Cardiac muscle cell (in vitro differentiated cells and primary cell): Measurements from ENCODE around the gene NPY. TPM values are rescaled to one million over a fixed set of nuclear protein-coding genes. Genes with fewer than 3 reads are reported as not detected.
A peak's percentile ranks its signal among the peaks of the same experiment; 100 is the strongest.

Experiments used
- DNase-seq, 2 donors: peaks; one replicate each; pipeline versions ENCODE4 v3.0.0 to v3.0.0-alpha.2; 2010 to 2017; ENCODE audit warnings: low read depth in 1 of 2, low spot score in 1 of 2
- H3K27ac ChIP-seq: fragments of 200-600 bp; sonication (generic); 2 replicates; pipeline ENCODE4 v1.5.1; 2016
- H3K27me3 ChIP-seq: fragments of 200-600 bp; sonication (generic); 2 replicates; pipeline ENCODE4 v1.6.0; 2016; ENCODE audit warnings: control low read depth
- H3K36me3 ChIP-seq: fragments of 200-600 bp; sonication (generic); 2 replicates; pipeline ENCODE4 v1.5.1; 2016; ENCODE audit warnings: control low read depth
- H3K4me1 ChIP-seq: fragments of 200-600 bp; sonication (generic); 2 replicates; pipeline ENCODE4 v1.8.1; 2017; ENCODE audit warnings: low read depth, mild to moderate bottlenecking, mixed run types
- H3K4me3 ChIP-seq: fragments of 200-600 bp; sonication (generic); 2 replicates; pipeline ENCODE4 v1.5.1; 2016; ENCODE audit warnings: mild to moderate bottlenecking
- H3K9me3 ChIP-seq: fragments of 200-600 bp; sonication (generic); 2 replicates; pipeline ENCODE4 v1.5.1; 2017; ENCODE audit warnings: low read depth, mild to moderate bottlenecking, control low read depth
- polyA plus RNA-seq: library from polyadenylated mRNA; unstranded; fragments of >200 nt; fragmentation: Nextera tagmentation; extraction: Ambion mirVana; gene quantifications from 2 replicates; pipeline ENCODE4 v1.2.1, GENCODE V29; 2016
- total RNA-seq: library from RNA; depleted of rRNA; stranded (reverse); fragments of >200 nt; gene quantifications from 2 replicates; pipeline ENCODE4 v1.2.3, GENCODE V29; 2016
- TF ChIP-seq, protein P1 (sequence below): IDR thresholded peaks from 2 replicates; pipeline ENCODE4 v1.5.1; 2012; ENCODE audit warnings: low read depth, mild to moderate bottlenecking, low read length

The NPY gene
- total RNA-seq (1.5 and 5.1 TPM in 2 replicates), polyA plus RNA-seq (3.0 and 3.5 TPM in 2 replicates)

GRCh38 chr7:24283897-24284698, at the start of gene NPY:
Gene NPY (plus strand): TSS chr7:24284190. CDS start chr7:24285241, 1,051 bp downstream.
- peak in 1 of 2 donors; percentile 44 for DNase-seq
- Histone ChIP-seq H3K36me3 (no peaks in the 10 kb centered on the region), H3K4me3 (peak within 1 kb of the TSS; percentile 26), H3K4me1 (no peaks in the 10 kb centered on the region), H3K27me3 (peaks cover 60% of the 10 kb centered on the region), H3K27ac (no peak within 1 kb of the TSS), H3K9me3 (no peaks in the 10 kb centered on the region)
- TF ChIP-seq, protein P1, sequence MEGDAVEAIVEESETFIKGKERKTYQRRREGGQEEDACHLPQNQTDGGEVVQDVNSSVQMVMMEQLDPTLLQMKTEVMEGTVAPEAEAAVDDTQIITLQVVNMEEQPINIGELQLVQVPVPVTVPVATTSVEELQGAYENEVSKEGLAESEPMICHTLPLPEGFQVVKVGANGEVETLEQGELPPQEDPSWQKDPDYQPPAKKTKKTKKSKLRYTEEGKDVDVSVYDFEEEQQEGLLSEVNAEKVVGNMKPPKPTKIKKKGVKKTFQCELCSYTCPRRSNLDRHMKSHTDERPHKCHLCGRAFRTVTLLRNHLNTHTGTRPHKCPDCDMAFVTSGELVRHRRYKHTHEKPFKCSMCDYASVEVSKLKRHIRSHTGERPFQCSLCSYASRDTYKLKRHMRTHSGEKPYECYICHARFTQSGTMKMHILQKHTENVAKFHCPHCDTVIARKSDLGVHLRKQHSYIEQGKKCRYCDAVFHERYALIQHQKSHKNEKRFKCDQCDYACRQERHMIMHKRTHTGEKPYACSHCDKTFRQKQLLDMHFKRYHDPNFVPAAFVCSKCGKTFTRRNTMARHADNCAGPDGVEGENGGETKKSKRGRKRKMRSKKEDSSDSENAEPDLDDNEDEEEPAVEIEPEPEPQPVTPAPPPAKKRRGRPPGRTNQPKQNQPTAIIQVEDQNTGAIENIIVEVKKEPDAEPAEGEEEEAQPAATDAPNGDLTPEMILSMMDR: no peak

GRCh38 chr7:24239260-24239659, 44.7 kb upstream of the NPY start:
- TF ChIP-seq, protein P1: no peak
- DNase-seq: no peak
- no peaks in the 10 kb centered on the region for H3K4me1 ChIP-seq
- no peaks in the 10 kb centered on the region for H3K9me3 ChIP-seq
- H3K27ac ChIP-seq: no peak overlapping the region
- no peak overlapping the region for H3K4me3 ChIP-seq
- no peaks in the 10 kb centered on the region for H3K27me3 ChIP-seq
- no peaks in the 10 kb centered on the region for H3K36me3 ChIP-seq

DNA sequence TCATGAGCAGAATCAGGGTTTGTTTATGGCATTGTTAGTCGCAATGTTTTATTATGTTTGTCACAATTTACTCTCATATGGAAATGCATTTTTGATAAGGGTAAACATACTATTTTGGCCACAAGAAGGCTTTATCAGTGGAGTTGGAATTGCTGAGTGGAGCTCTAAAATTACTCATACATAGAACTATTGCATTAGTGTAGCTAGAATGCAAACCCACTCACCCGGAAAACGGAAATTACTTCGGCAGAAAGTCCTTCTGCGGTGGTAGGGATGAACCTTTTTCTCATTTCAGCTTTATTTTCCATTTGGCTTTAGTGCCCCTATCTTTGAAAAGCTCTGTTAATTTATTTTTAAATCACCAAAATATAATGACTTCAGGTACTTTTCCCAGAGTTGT, 42.8 kb upstream of the NPY start:
- H3K27ac ChIP-seq: no peak overlapping the region
- H3K4me3 ChIP-seq: no peak overlapping the region
- no peaks in the 10 kb centered on the region for H3K27me3 ChIP-seq
- H3K9me3 ChIP-seq: no peaks in the 10 kb centered on the region
- TF ChIP-seq, protein P1: no peak
- no peaks in the 10 kb centered on the region for H3K4me1 ChIP-seq
- H3K36me3 ChIP-seq: no peaks in the 10 kb centered on the region
- DNase-seq: no peak

DNA sequence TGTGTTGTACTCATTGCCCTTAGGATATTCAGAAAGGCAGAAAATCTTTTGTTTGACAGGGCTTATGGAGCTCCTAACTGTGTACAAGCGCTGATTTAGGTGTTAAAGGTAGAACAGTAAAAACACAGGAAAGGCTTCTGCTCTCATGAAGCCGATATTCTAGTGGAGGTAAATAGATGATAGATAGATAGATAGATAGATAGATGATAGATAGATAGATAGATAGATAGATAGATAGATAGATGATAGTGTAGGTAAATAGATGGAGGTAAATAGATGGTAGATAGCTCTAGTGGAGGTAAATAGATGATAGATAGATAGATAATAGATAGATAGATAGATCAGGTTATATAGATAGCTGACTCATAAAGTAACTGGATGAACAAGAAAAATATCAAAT, 39.4 kb upstream of the NPY start:
- Histone ChIP-seq H3K27me3 (no peaks in the 10 kb centered on the region), H3K36me3 (no peaks in the 10 kb centered on the region), H3K4me3 (no peak overlapping the region), H3K27ac (no peak overlapping the region), H3K9me3 (no peaks in the 10 kb centered on the region), H3K4me1 (no peaks in the 10 kb centered on the region)
- TF ChIP-seq, protein P1: no peak
- no peak for DNase-seq

DNA sequence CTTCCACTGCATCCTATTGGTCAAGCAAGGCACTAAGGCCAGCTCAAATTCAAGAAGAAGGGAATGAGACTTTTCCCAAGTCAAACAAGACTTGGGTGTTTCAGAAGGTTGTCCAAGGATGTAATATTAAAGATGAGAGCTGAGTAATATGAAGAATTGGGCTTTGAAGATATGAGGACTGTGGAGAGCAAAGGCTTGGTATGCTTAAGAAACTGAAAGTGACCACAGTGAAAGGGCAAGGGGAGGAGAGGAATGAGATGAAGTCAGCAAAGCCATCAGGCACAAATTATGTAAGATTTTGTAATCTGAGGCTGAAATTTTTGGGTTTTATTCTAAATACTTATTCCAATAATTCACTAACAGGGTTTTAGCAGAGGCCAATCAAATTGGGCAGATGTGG, 38.6 kb upstream of the NPY start:
- TF ChIP-seq, protein P1: no peak
- no peaks in the 10 kb centered on the region for H3K36me3 ChIP-seq

More for the DNA sequence above, 38.6 kb upstream of the NPY start:
- H3K4me3 ChIP-seq: no peak overlapping the region
- no peaks in the 10 kb centered on the region for H3K27me3 ChIP-seq
- no peaks in the 10 kb centered on the region for H3K4me1 ChIP-seq
- DNase-seq: no peak
- no peaks in the 10 kb centered on the region for H3K9me3 ChIP-seq
- no peak overlapping the region for H3K27ac ChIP-seq
